ENCODE data around the gene KRTAP5-1. TPM values are rescaled to one million over a fixed set of nuclear protein-coding genes. Genes with fewer than 3 reads are reported as not detected.
"Not testable (repeated sequence)": the region's sequence is repeated elsewhere in the genome, so short reads cannot be mapped to it uniquely, and the experiment has no call there.

KRTAP5-1 gene
- total RNA-seq, 2 experiments from 2014 or later, result not detected

- H3K9me2 ChIP-seq (ENCODE audit: insufficient read depth, low read length), result no peaks in the 10 kb centered on the region
- ChIA-PET POLR2A (no interaction called here), CTCF (ENCODE audit: unreplicated experiment) (interaction anchor here (0.6 to 0.7 kb wide), 2 partner anchors 18 to 347 kb away, joined by 5 to 10 read pairs; no protein-coding TSS in a partner anchor)
- H3K36me3 ChIP-seq (ENCODE audit: insufficient read depth, low read length), result no peaks in the 10 kb centered on the region
- intact Hi-C loops (cut with micrococcal nuclease; ENCODE audit: unreplicated experiment), result no loop called here
- H3K9me3 ChIP-seq (ENCODE audit: low read length), result no peaks in the 10 kb centered on the region
- no TSS peak for BruUV-seq (replicated peaks)
- H4K20me1 ChIP-seq (ENCODE audit: insufficient read depth, low read length), result no peaks in the 10 kb centered on the region
- no peak within 1 kb of the TSS for H2AFZ ChIP-seq (ENCODE audit: low read length)
- no peak within 1 kb of the TSS for H3K4me2 ChIP-seq (ENCODE audit: low read length)
- no peak within 1 kb of the TSS for H3K27ac ChIP-seq (ENCODE audit: low read depth, low read length, poor library complexity, severe bottlenecking)
- H3K4me3 ChIP-seq (ENCODE audit: low read depth, low read length, poor library complexity, severe bottlenecking), result no peak within 1 kb of the TSS
- H3K4me1 ChIP-seq (ENCODE audit: insufficient read depth, low read length, poor library complexity, severe bottlenecking), result no peaks in the 10 kb centered on the region
- no peak for TF ChIP-seq EZH2phosphoT487 (IDR thresholded peaks at IDR 0.05; ENCODE audit: borderline replicate concordance, low read depth, low read length)
- TF ChIP-seq, protein P1, sequence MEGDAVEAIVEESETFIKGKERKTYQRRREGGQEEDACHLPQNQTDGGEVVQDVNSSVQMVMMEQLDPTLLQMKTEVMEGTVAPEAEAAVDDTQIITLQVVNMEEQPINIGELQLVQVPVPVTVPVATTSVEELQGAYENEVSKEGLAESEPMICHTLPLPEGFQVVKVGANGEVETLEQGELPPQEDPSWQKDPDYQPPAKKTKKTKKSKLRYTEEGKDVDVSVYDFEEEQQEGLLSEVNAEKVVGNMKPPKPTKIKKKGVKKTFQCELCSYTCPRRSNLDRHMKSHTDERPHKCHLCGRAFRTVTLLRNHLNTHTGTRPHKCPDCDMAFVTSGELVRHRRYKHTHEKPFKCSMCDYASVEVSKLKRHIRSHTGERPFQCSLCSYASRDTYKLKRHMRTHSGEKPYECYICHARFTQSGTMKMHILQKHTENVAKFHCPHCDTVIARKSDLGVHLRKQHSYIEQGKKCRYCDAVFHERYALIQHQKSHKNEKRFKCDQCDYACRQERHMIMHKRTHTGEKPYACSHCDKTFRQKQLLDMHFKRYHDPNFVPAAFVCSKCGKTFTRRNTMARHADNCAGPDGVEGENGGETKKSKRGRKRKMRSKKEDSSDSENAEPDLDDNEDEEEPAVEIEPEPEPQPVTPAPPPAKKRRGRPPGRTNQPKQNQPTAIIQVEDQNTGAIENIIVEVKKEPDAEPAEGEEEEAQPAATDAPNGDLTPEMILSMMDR (conservative IDR thresholded peaks at IDR 0.05; ENCODE audit: low read length), result no peak
- no peak for DNase-seq (ENCODE audit: low spot score)
- H3K79me2 ChIP-seq (ENCODE audit: insufficient read depth, low read depth, low read length), result no peaks in the 10 kb centered on the region
These were observed 12.9 kb upstream of the KRTAP5-1 start, which contains the start of gene KRTAP5-2 for GRCh38 chr11:1597994-1598380. KRTAP5-2 (minus strand) TSS chr11:1598294; CDS start chr11:1598250, 44 bp downstream.

- Histone ChIP-seq H3K79me2 (ENCODE audit: insufficient read depth, low read depth, low read length) (no peaks in the 10 kb centered on the region), H3K9me2 (ENCODE audit: insufficient read depth, low read length) (no peaks in the 10 kb centered on the region), H4K20me1 (ENCODE audit: insufficient read depth, low read length) (no peaks in the 10 kb centered on the region), H3K4me2 (ENCODE audit: low read length) (no peak overlapping the region), H3K36me3 (ENCODE audit: insufficient read depth, low read length) (no peaks in the 10 kb centered on the region), H3K4me3 (ENCODE audit: low read depth, low read length, poor library complexity, severe bottlenecking) (no peak overlapping the region), H3K9me3 (ENCODE audit: low read length) (no peaks in the 10 kb centered on the region), H3K4me1 (ENCODE audit: insufficient read depth, low read length, poor library complexity, severe bottlenecking) (no peaks in the 10 kb centered on the region), H3K27ac (ENCODE audit: low read depth, low read length, poor library complexity, severe bottlenecking) (no peak overlapping the region), H2AFZ (ENCODE audit: low read length) (no peak overlapping the region)
- intact Hi-C loops (cut with micrococcal nuclease; ENCODE audit: unreplicated experiment), result no loop called here
- ChIA-PET POLR2A (no interaction called here), CTCF (ENCODE audit: unreplicated experiment) (interaction anchor here (0.6 kb wide), 1 partner anchor 346 kb away, joined by 5 read pairs; no protein-coding TSS in a partner anchor)
- no TSS peak for BruUV-seq (replicated peaks)
- TF ChIP-seq, protein P1 (conservative IDR thresholded peaks at IDR 0.05; ENCODE audit: low read length), result no peak
- no peak for TF ChIP-seq EZH2phosphoT487 (IDR thresholded peaks at IDR 0.05; ENCODE audit: borderline replicate concordance, low read depth, low read length)
- DNase-seq (ENCODE audit: low spot score), result no peak
These were observed 12.4 kb upstream of the KRTAP5-1 start for GRCh38 chr11:1597331-1597993.

GRCh38 chr11:1596576-1597121, 11.6 kb upstream of the KRTAP5-1 start:
- CTCF ChIA-PET (ENCODE audit: unreplicated experiment); H3K4me3 ChIP-seq (ENCODE audit: low read depth, low read length, poor library complexity, severe bottlenecking); H4K20me1 ChIP-seq (ENCODE audit: insufficient read depth, low read length); H3K9me2 ChIP-seq (ENCODE audit: insufficient read depth, low read length); H3K4me1 ChIP-seq (ENCODE audit: insufficient read depth, low read length, poor library complexity, severe bottlenecking); intact Hi-C loops (cut with micrococcal nuclease; ENCODE audit: unreplicated experiment); H3K4me2 ChIP-seq (ENCODE audit: low read length); H2AFZ ChIP-seq (ENCODE audit: low read length); BruUV-seq (replicated peaks); H3K79me2 ChIP-seq (ENCODE audit: insufficient read depth, low read depth, low read length); DNase-seq (ENCODE audit: low spot score); H3K36me3 ChIP-seq (ENCODE audit: insufficient read depth, low read length); H3K9me3 ChIP-seq (ENCODE audit: low read length); POLR2A ChIA-PET; H3K27ac ChIP-seq (ENCODE audit: low read depth, low read length, poor library complexity, severe bottlenecking): not testable (repeated sequence)

- CTCF ChIA-PET (ENCODE audit: unreplicated experiment); H3K36me3 ChIP-seq (ENCODE audit: insufficient read depth, low read length); H3K9me2 ChIP-seq (ENCODE audit: insufficient read depth, low read length); H3K4me2 ChIP-seq (ENCODE audit: low read length); BruUV-seq (replicated peaks); H4K20me1 ChIP-seq (ENCODE audit: insufficient read depth, low read length); POLR2A ChIA-PET; H3K27ac ChIP-seq (ENCODE audit: low read depth, low read length, poor library complexity, severe bottlenecking); H3K4me1 ChIP-seq (ENCODE audit: insufficient read depth, low read length, poor library complexity, severe bottlenecking); DNase-seq (ENCODE audit: low spot score); H3K4me3 ChIP-seq (ENCODE audit: low read depth, low read length, poor library complexity, severe bottlenecking); H3K9me3 ChIP-seq (ENCODE audit: low read length); H2AFZ ChIP-seq (ENCODE audit: low read length); H3K79me2 ChIP-seq (ENCODE audit: insufficient read depth, low read depth, low read length): not testable (repeated sequence)
- intact Hi-C loops (cut with micrococcal nuclease; ENCODE audit: unreplicated experiment), result loop anchor here (2.0 kb wide), 1 partner anchor 33 kb away; the partner anchor contains the start of gene KRTAP5-5
These were observed 11.0 kb upstream of the KRTAP5-1 start for GRCh38 chr11:1595994-1596575.

Measured in OCI-LY7 (cell line).